ENCODE data around the gene BRMS1.

BRMS1 gene

DNA sequence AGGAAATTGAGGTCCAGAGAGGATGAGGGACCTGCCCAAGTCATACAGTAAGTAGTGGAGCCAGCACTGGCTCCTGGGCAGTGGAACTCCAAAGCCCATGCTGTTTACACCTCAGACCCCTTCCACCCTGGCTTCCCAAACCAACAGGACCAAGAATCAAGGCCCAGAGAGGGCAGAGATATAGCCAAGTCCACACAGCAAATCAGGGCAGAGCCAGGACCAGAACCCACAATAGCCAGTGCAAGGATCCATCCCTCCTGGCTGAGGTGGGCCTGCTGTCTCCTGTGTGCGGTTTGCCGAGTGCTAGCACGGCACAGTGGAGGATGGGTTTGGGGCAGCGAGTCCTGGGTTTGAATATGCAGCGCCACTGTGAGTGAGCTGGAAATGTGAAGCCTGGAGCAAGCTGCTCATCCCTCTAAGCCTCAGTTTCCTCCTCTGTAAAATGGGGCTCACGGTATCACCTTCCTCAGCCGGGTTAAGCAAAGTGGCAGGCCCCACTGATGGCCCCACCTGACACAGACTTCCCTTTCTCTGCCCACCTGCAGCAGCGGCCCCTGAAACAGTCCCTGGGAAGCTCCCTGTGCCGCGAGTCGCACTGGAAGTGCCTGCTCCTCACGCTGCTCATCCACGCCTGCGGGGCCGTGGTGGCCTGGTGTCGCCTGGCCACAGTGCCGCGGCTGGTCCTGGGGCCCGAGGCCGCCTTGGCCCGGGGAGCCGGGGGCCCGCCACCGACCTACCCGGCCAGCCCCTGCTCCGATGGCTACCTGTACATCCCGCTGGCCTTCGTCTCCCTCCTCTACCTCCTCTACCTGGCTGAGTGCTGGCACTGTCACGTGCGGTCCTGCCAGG lies 50.9 kb downstream of the BRMS1 start:
- no peak for DNase-seq (ENCODE audit: low read depth)
- TF ChIP-seq, protein P1, sequence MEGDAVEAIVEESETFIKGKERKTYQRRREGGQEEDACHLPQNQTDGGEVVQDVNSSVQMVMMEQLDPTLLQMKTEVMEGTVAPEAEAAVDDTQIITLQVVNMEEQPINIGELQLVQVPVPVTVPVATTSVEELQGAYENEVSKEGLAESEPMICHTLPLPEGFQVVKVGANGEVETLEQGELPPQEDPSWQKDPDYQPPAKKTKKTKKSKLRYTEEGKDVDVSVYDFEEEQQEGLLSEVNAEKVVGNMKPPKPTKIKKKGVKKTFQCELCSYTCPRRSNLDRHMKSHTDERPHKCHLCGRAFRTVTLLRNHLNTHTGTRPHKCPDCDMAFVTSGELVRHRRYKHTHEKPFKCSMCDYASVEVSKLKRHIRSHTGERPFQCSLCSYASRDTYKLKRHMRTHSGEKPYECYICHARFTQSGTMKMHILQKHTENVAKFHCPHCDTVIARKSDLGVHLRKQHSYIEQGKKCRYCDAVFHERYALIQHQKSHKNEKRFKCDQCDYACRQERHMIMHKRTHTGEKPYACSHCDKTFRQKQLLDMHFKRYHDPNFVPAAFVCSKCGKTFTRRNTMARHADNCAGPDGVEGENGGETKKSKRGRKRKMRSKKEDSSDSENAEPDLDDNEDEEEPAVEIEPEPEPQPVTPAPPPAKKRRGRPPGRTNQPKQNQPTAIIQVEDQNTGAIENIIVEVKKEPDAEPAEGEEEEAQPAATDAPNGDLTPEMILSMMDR (conservative IDR thresholded peaks at IDR 0.05; ENCODE audit: control insufficient read depth, insufficient read depth, low read depth, low read length), result no peak
- H3K4me3 ChIP-seq (ENCODE audit: control insufficient read depth, low read depth, low read length), result no peak overlapping the region

DNA sequence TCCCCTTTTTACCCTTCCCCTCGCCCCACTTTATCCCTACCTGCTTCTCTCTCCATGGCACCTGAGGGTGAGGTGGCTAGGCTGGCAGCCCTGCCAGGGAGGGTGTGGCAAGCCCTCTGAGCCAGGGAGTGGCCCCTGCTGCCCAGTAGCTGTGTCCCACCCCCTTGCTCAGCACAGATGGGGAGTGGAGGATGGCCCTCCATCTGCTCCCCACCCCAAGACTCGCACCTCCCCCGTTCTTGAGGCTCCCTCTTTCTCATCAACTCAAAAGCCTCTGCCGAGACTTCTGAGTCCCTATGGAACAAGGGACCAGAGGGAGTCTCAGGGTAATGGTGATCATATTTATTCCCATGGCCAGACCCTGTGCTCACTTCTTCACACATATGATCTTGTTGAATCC lies 51.6 kb downstream of the BRMS1 start:
- TF ChIP-seq, protein P1 (conservative IDR thresholded peaks at IDR 0.05; ENCODE audit: control insufficient read depth, insufficient read depth, low read depth, low read length), result no peak
- DNase-seq (ENCODE audit: low read depth), result no peak
- no peak overlapping the region for H3K4me3 ChIP-seq (ENCODE audit: control insufficient read depth, low read depth, low read length)

DNA sequence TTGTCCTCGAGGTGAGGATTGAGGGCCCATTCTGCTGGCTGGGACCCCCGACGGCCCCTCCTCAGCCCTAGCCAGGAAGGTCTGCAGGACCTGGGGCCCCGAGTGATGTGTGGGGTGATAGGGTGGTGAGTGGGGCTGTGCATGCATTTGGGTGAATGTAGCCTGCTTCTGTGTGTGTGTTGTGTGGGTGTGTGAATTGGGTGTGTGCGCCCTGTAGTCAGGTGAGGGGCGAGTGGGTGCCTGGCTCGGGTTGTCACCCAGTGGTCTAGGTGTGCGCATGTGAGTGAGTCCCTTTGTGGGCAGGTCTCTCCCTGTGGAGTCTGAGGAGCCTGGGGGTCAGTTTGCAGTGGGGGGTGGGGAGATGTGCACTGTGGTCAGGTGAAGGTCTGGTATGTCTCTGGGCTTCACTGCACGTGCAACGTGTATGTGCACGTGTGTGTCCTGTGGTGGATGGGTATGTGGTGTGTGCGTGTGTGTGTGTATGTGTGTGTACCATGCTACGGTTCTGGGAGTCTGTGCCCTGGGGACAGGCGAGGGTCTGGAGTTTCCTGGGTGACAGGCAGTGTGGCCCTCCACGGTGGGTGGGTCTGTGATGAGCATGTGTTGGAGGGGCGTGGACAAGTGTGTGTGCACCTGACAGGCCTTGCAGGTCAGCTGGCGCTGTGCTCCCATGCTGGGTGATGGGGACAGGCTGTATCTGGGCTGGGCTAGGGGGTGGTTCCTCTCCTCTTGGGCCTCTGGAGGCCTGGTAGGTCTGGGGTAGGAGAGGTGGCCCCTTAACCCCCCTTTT lies 52.2 kb downstream of the BRMS1 start:
- DNase-seq (ENCODE audit: low read depth), result no peak
- H3K4me3 ChIP-seq (ENCODE audit: control insufficient read depth, low read depth, low read length), result no peak overlapping the region
- TF ChIP-seq, protein P1 (conservative IDR thresholded peaks at IDR 0.05; ENCODE audit: control insufficient read depth, insufficient read depth, low read depth, low read length), result no peak

DNA sequence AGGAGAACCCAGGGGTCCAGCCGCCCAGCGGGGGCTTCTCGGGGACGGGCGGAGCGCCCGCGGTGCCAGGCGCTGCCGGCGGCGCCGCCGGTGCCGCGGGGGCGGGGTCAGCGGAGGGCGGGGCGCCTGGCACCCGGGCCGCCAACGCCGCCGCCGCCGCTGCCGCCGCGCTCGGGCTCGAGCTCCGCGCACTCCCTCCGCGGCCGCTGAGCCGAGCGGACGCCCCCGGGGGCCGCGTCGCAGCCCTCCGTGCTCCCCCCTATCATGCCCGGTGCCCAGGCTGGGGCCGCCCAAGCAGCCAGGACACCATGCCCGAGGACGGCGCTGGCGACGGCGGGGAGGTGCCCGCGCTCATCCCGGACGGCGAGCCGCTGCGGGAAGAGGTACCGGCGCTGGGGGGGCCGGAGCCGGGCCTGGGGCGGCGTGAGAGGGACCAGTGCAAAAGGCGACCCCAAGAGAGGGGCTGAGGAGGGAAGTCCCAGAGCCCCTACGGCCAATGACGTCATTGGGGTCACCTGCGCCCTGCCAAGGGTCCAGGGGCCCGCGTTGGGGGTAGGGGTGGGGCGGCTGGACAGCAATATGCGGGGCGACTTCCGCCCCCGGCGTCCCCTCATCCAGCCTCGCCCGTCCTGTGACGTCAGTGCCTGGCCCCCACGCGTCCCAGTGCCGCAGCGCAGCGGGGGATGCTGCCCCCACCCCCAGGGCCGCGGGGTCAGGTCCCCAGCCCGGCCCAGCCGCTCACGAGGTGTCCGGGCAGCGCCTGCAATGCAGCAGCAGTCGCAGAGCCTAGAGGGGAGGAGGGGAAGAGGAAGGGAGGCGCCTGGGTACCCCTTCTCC lies 53.0 kb downstream of the BRMS1 start, which contains the start of gene TMEM151A:
TMEM151A (plus strand) TSS at position 189 of the 837 bp plus-strand sequence; CDS start at position 309, 120 bp downstream.
- TF ChIP-seq, protein P1 (conservative IDR thresholded peaks at IDR 0.05; ENCODE audit: control insufficient read depth, insufficient read depth, low read depth, low read length), result no peak
- no peak for DNase-seq (ENCODE audit: low read depth)
- H3K4me3 ChIP-seq (ENCODE audit: control insufficient read depth, low read depth, low read length), result no peak within 1 kb of the TSS

DNA sequence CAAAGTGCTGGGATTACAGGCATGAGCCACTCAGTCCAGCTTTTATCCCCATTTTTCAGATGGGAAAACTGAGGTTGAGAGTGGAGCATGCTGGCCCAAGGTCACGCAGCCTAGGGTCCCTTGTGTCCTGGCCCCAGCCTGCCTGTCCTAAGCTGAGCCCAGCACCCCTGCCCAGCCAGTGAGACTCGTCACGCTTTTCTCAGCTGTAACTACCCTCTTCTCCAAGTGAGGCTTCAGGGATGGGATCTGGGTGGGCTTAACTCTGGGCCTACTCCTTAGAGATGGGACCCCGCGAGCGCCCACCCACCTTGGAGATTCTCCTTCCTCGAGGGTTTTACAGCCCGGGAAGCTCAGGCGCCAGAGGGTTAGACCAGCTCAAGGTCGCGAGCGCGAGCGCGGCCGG lies 53.6 kb downstream of the BRMS1 start:
- no peak overlapping the region for H3K4me3 ChIP-seq (ENCODE audit: control insufficient read depth, low read depth, low read length)
- TF ChIP-seq, protein P1 (conservative IDR thresholded peaks at IDR 0.05; ENCODE audit: control insufficient read depth, insufficient read depth, low read depth, low read length), result no peak
- DNase-seq (ENCODE audit: low read depth), result no peak

DNA sequence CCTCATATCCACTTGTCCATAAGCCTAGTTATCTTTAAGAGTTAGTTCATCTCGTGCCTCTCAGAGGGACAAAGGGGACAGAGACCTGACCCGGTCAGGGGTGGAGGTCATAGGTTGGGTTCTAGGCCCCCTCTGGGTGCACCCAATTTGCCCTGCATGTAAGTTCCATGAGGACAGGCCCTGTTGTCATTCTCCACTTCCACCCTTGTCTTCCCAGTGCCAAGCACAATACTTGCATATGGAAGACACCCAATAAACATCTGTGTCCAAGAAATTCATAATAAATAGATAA lies 54.6 kb downstream of the BRMS1 start:
- TF ChIP-seq, protein P1 (conservative IDR thresholded peaks at IDR 0.05; ENCODE audit: control insufficient read depth, insufficient read depth, low read depth, low read length), result no peak
- H3K4me3 ChIP-seq (ENCODE audit: control insufficient read depth, low read depth, low read length), result no peak overlapping the region
- DNase-seq (ENCODE audit: low read depth), result no peak
